ENCODE results near the gene KNOP1.
"Not testable (repeated sequence)": the region's sequence is repeated elsewhere in the genome, so short reads cannot be mapped to it uniquely, and the experiment has no call there.

KNOP1 gene

DNA sequence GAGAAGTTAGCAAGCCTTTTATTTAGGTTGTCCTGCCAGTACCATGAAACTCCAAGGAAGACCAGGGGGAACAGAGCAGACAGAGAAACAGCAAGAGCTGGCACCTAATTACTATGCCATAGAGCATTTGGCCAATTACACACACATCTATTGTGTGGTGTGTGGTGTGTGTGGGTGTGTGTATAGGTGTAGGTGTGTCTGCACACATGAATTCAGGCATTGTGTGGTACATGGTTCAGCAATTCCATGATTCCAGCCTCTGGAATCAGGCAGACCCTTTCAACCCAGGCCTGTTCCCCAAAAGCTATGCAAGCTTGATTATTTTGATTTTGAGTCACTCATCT, 25.8 kb upstream of the KNOP1 start:
- no peak for DNase-seq (ENCODE audit: insufficient read length, low spot score)
- FAIRE-seq, result no peak

DNA sequence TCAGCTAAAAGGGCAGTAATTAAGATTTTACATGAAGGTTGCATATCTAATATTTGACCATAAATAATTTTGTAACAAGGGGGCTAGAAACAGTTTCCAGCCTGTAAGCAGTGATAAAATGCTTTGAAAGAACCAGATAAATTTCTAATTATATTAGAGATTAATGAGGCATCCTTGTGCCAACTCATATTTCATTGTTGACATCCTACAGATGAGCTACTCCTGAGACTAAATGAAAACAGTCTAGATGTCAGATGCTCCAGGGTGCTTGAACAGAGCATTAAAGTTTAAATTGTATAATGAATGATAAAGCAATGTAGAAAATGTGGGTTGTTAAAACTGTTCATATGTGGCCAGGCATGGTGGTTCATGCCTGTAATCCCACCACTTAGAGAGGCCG, 23.3 kb upstream of the KNOP1 start:
- no peak for DNase-seq (ENCODE audit: insufficient read length, low spot score)
- no peak for FAIRE-seq

DNA sequence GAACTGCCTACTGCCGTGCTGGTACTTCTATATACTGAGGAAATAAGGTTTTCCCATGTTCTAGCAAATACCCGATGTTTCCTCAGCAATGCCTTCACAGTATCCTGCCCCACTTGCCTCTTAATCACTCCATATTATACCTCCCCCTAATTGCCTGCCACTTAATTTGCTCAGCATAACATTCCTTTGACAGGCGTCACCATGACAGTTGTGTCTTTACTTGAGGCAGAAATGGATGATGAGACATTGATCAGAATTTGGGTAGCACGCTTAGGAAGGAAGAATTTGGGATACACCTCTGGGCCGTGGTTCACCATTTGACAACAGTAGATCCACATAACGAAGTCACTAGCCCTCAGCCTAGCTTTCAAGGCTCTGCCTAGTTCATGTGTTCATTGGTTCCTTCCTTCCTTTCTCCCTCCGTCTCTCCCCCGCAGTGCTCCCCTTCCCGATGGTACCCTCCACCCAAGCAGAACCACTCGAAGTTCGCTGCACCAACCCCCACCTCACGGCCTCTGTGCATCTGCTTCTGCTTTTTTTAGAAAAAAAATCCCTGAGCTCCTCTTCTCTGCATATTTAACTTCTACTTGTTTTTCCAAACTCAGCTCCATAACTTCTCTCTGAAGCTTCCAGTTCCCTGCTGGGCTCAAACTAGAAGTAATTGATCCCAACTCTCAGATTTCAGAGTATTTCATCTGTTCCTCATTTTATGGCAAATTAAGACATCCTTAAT, 19.4 kb upstream of the KNOP1 start:
- DNase-seq (ENCODE audit: insufficient read length, low spot score), result no peak
- FAIRE-seq, result no peak

DNA sequence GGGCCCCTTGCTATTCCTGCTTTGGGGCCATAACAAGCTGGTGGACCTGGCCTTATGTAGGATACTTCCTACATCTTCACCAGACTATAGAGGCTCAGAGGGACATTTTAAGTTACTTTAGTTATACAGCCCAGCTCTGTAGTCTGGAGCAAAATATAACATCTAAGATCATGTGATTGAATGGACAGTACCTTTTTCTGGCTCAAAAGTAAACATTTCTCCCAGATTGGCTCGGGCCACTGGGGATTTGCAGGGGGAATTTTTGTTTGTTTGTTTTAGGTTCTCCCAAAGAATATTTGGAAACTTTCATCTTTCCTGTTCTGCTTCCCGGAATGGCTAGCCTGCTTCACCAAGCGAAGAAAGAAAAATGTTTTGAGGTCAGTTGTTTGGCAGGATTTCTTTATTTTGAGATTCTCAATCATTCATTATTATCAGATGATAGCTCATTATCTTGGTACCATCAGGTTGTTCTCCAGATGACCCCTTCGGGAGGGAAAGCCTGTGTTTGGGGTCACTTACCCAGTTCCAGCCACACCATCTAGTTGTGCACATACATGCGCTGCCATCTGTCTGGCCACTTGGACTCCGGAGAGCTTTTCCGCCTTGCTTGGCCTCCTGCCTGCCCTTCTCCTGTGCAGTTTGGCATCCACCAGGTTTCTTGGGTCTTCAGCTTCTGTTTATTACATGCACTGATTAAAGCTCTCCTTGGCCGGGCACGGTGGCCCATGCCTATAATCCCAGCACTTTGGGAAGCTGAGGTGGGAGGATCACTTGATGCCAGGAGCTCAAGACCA, 17.2 kb upstream of the KNOP1 start:
- FAIRE-seq (no peak), DNase-seq (ENCODE audit: insufficient read length, low spot score) (no peak)

DNA sequence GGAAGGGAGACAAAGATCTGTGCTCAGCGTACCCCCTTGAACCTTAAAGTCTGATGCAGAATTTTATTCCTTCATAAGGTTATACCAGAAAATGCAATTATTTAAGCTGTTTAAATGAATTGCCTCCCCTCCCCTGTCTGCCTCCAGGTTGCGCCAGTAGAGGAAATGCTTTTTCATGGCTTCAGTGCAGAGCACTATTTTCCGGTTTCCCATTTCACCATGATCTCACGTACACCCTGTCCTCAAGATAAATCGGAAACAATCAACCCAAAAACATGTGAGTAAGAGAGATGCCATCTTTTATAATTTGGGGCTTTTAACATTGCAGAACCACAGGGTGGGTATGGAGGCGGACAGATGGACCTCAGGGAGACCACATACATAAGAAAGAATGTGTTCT, 15.5 kb upstream of the KNOP1 start:
- FAIRE-seq, result no peak
- no peak for DNase-seq (ENCODE audit: insufficient read length, low spot score)

DNA sequence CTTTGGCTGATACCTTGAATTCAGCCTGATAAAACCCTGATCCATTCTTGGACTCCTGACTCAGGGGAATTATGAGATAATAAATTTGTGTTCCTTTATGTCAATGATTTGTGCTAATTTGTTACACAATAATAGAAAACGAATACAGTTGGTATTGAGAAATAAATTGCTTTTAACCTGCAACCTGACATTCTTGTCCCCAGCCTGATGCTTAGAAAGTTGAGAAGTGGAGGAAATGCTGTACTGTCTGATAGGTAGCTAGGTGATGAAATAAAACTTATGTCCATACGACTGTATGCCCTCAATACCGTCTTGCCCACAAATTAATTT, 10.6 kb upstream of the KNOP1 start:
- no peak for DNase-seq (ENCODE audit: insufficient read length, low spot score)
- no peak for FAIRE-seq

DNA sequence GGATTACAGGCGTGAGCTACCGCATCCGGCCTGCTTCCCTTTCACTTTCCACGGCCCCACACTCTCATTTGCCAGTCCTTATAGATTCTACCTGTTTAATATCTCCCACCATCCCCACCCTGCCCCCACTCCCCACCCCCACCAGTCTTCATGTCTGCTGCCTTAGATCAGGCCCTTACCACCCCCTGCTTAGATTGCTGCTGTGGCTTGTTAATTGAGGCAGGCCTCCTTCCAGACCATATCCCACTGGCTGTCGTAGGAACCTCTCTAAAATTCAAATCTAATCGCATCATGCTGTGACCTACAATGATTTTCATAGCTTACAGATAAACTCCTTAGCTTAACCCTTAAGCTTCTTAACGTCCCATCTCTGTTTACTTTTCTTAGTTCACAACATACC, 5.0 kb upstream of the KNOP1 start:
- DNase-seq (ENCODE audit: insufficient read length, low spot score) (no peak), FAIRE-seq (no peak)

DNA sequence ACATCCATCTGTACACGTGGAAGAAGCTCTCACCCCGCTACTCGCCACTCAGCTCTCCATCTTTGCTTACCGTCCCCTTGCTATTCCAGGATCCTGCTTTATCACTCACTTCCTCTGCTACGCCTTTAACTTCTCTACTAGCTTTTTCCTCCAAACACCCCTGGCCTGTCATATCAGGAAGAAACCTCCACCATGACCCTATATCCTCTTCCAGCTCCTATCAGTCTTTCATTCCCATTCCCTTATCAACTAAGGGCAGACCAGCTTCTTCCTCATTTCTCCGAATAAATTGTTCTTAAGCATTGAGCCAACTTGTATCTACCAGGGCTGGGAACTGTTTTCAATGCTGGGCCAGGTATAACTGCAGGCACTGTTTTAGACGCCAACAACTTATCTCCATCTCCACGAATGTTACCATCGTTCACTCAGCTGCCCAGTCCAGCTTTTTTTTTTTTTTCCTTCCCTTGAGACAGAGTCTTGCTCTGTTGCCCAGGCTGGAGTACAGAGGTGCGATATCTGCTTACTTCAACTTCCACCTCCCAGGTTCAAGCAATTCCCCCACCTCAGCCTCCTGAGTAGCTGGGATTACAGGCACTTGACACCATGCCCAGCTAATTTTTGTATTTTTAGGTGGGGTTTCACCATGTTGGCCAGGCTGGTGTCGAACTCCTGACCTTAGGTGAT, 4.4 kb upstream of the KNOP1 start:
- DNase-seq (ENCODE audit: insufficient read length, low spot score) (no peak), FAIRE-seq (no peak)

DNA sequence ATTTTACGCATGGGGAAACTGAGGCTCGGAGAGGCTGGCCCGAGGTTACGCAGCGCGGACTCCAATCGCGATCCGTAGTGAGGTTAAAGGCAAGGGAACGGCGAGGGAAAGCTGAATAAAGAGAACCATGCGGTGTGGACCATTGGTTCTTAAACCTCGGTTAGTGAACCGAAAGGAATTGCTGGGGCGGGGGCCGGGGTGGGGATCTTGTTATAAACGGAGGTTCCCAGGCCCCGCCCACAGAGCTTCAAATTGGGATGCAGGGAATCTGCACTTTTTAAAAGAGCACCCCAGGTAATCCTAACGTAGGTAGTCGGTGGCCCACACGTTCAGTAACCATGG, 568 bp upstream of the KNOP1 start:
- DNase-seq (ENCODE audit: insufficient read length, low spot score) (no peak), FAIRE-seq (no peak)

DNA sequence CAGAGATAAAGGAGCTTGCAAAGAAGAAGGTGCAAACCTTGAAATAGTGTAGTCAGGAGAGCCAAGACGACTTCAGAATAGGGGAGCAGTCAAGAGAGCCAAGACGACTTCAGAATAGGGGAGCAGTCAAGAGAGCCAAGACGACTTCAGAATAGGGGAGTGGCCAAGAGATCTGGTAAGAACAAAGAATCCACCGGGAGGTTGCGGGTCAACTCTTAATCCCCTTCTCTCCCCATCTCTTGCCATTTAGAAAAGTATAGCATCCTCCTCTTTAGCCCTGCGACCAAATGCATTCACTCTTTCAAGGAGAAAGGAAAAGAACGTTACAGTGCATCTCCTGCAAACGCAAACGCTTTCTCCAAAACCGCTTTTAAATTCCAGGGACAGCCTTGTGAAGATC, 713 bp downstream of the KNOP1 start:
- DNase-seq (ENCODE audit: insufficient read length, low spot score), result no peak

DNA sequence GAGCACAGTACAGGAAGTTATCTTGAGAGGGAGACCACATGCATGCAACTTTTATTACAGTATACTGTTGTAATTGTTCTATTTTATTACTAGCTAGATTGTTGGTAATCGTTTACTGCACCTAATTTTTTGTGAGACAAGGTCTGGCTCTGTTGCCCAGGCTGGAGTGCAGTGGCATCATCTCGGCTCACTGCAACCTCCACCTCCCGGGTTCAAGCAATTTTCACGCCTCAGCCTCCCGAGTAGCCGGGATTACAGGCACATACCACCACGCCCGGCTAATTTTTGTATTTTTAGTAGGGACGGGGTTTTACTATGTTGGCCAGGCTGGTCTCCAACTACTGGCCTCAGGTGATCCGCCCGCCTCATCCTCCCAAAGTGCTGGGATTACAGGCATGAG, 1.3 kb downstream of the KNOP1 start:
- FAIRE-seq; DNase-seq (ENCODE audit: insufficient read length, low spot score): not testable (repeated sequence)

More for the DNA sequence above, 713 bp downstream of the KNOP1 start:
- FAIRE-seq, result peak; percentile 11

DNA sequence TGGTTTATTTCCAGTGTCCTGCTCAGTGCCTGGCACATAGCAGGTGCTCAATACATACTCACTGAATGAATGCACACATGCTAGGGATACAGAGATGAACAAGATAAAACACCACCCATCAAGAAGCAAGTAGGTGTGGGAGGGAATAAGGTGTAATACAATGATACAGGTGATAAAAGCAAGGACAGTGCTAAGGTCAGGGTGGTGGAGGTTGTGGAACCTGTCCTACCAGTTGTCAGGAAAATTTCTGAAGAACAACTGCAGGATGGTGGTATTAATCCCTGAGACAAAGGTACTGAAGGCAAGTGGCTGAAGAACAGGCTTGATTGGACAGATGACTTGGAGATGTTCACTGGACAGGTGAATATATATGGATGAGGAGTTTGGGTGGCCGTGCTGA, 1.8 kb downstream of the KNOP1 start:
- FAIRE-seq, result no peak
- DNase-seq (ENCODE audit: insufficient read length, low spot score), result no peak

DNA sequence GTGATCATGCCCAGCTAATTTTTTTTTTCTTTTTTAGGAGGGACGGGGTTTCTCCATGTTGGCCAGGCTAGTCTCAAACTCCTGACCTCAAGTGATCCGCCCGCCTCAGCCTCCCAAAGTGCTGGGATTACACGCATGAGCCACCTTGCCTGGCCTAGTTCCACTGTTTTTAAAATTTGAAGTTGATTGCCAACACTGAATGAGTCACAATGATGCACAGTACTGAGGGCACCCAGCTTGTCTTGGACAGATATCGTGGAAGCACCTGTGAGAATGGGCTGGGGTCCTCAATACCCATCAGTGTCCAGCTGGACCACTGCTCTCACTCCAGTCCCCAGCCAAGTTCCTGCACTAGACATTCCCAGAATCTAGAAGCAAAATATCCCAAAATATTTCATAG, 2.5 kb downstream of the KNOP1 start:
- no peak for DNase-seq (ENCODE audit: insufficient read length, low spot score)
- FAIRE-seq, result no peak

DNA sequence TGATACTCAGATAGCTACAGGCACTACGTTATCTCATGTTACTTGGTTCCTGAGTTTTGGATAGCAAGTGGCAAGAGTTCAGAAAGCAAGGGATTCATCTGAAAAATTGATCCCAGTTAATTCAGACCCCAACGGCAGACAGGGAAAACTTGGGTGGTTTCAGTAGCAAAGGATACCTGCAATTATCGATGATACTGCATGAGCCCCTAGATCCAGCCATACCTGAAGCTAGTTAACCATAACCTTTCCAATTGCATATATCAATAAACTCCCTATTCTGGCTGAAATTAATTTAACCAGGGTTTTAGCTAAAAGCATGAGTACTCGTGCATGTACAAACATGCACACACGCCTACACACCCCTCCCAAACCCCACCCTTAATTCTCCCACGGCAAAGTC, 4.3 kb downstream of the KNOP1 start:
- DNase-seq (ENCODE audit: insufficient read length, low spot score) (no peak), FAIRE-seq (no peak)

DNA sequence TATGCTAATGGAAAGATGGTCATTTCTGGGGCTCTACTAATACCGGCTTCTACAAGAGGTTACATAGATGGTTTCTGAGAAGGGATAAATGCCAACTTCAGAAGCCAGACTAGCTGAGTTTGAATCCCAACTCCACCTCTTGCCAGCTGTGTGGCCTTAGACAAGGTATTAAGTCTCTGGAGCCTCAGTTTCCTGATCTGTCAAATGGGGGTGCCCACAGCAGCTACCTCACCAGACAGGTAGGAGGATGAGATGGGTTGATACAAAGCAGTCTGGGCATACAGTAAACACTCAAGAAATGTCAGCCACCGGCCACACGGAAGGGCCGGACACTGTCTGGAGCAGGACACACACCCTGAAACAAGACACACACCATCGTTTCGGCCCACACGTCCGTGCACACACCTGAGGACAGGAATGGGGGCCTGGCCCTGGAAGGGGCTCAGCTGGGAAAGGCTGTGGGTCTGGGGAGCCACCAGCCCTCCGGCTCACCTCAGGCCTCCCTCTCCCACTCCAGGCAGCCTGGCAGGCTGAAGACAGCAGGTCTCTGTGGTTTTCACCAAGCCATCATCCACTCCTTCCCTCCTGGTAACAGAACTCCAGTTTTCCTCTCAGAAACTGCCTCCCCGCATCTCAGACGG, 5.5 kb downstream of the KNOP1 start:
- DNase-seq (ENCODE audit: insufficient read length, low spot score) (no peak), FAIRE-seq (no peak)

DNA sequence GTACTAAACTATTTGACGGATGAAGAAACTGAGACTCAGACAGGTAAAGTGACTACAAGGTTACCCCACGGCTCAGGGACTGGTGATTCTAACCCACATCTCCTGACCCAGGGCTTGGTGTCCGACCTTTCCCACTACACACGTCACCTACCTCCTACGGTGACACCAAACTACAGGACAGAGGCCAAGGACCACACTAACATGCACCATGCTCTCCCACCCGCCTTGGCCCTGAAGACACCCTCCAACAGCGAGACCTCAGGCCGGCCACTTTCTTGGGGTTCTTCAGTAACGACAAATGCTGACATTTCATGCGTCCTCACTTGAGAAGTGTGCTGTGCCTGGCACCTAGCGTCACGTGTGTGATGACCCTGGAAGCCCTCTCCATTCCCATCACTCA, 6.4 kb downstream of the KNOP1 start:
- DNase-seq (ENCODE audit: insufficient read length, low spot score) (no peak), FAIRE-seq (no peak)

DNA sequence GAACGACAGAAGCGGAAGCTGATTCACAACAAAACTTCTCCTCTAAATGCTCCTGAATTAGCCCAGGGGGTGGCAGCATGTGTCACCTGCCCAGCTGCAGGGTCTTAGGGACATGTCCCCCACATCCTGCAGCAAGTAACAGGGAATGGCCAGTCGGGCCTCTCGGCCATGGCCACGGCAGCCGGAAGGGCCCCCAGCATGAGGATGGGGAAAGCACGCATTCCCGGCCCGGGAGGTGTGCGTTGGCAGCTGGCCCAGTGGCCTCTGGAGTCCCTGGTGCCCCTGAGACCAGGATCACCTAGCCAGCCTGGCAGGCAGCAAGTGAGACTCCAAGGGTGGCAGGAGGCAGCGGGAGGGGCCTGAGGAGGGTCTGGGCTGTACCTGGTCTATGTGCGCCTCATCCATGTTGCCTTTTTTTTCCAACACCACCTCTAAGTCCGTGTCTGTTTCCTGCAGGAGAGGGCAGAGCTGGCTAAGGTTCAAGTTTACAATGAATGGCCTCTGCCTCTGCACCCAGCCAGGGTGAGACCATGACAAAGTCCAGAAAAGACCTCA, 7.0 kb downstream of the KNOP1 start:
- FAIRE-seq (no peak), DNase-seq (ENCODE audit: insufficient read length, low spot score) (no peak)

DNA sequence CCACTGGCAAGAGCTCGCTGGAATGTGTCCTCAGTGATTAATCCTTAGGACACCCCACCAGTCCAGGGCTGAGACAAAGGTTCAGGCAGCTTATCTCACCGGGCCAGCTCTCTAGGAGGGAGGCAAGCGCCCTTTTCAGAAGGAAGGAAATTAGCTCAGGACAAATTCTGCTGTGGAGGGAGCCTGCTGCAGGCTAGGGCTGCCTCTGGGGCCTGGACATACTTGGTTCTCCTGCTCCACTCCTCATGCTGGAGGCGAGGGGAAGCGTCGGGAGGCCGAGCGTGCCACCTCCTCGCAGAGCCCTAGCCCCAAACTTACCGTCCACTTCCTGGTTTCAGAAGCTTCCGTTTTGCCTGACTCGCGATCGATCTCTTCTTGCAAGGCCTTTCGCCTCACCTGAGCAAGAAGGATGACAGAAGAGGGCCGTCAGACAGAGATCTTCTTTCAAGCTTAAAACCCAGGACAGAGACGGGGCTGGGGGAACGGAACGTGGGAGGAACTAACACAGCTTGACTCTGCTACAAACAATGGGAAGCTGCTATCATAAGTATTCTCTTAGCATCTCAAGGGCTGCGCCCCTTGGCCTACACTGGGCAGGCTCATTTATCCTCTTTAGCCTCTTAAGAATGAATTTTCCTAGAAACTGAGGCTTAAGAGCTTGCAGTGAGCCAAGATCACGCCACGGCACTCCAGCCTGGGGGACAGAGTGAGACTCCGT, 7.7 kb downstream of the KNOP1 start:
- DNase-seq (ENCODE audit: insufficient read length, low spot score), result no peak
- no peak for FAIRE-seq

DNA sequence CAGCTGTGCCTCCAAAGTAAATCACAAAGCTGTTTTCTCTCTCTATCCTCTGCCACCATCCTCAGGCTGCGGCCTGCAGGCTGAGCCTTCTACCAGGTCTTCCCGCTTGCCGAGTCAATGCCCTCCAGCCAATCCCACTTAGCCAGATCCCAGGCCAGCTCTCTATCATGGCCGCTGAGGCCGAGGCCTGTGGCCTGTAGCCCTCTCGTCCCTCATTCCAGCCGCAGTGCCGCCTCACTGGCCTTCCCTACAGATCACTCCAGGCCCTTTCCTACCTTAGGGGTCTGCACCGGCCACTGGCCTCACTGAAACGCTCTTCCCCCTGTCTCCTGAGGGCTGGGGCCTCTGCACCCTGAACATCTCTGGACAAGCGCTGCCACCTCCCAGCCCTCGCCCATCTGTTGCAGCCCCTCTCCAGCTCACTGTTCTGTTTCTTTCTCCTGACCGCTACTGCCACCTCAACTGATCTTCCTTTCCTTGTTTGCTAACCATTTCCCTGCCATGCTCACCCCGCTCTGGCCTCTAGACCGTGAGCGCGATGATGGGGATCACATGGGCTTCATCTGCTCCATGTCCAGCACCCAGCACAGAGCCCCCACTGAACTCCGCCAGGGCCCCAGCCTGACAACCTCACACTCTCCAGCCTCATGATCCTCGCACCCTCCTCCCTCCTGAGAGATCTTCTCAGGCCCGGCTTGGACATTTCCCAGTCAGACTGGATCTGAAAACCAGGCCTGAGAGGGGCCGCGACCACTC, 8.5 kb downstream of the KNOP1 start:
- FAIRE-seq, result no peak
- DNase-seq (ENCODE audit: insufficient read length, low spot score), result no peak

Measured in GM19239 (cell line).